ENCODE results near the gene ATG101. TPM values are rescaled to one million over a fixed set of nuclear protein-coding genes. Genes with fewer than 3 reads are reported as not detected.

Gene ATG101
- total RNA-seq, 1 donor from 2014 or later, result 19.8 TPM

GRCh38 chr12:52055731-52056711 is 13.8 kb upstream of the ATG101 start:
- H3F3A ChIP-seq (ENCODE audit: low read depth), result peaks cover 12% of the 10 kb centered on the region
- TF ChIP-seq EZH2phosphoT487 (IDR thresholded peaks at IDR 0.05) (no peak), EZH2 (IDR thresholded peaks at IDR 0.05) (no peak), CTCF (IDR thresholded peaks at IDR 0.05) (no peak)
- peaks cover 9% of the 10 kb centered on the region for H3K4me1 Mint-ChIP-seq
- no peak overlapping the region for H3K27ac Mint-ChIP-seq
- H3K36me3 ChIP-seq, result no peaks in the 10 kb centered on the region
- H3K27ac ChIP-seq, result no peak overlapping the region
- peaks cover 18% of the 10 kb centered on the region for H3K27me3 ChIP-seq
- no peaks in the 10 kb centered on the region for H3K9me3 Mint-ChIP-seq
- H3K79me2 ChIP-seq (ENCODE audit: low read depth), result no peaks in the 10 kb centered on the region
- no peak overlapping the region for H3K4me3 Mint-ChIP-seq
- H3K4me1 ChIP-seq, result peaks cover 8% of the 10 kb centered on the region
- H3K9ac ChIP-seq, result no peak overlapping the region
- no peak overlapping the region for H3K4me3 ChIP-seq
- peaks cover 7% of the 10 kb centered on the region for H3K27me3 Mint-ChIP-seq (ENCODE audit: insufficient read depth, low read depth)
- H3K9me3 ChIP-seq (ENCODE audit: low read depth), result no peaks in the 10 kb centered on the region
- peaks cover 3% of the 10 kb centered on the region for H3K36me3 Mint-ChIP-seq
- H2AFZ ChIP-seq (replicated peaks), result no peak overlapping the region
- peaks cover 15% of the 10 kb centered on the region for H4K20me1 ChIP-seq (ENCODE audit: low read depth)
- no peak overlapping the region for H3K4me2 ChIP-seq
- DNase-seq (ENCODE audit: low spot score), result no peak

- H3K27me3 ChIP-seq, result peaks cover 8% of the 10 kb centered on the region
- no peak overlapping the region for H3K4me3 Mint-ChIP-seq
- TF ChIP-seq EZH2 (IDR thresholded peaks at IDR 0.05) (no peak), CTCF (IDR thresholded peaks at IDR 0.05) (no peak), EZH2phosphoT487 (IDR thresholded peaks at IDR 0.05) (no peak)
Observed at GRCh38 chr12:52056801-52057637, 12.8 kb upstream of the ATG101 start.

GRCh38 chr12:52057638-52058576 is 11.9 kb upstream of the ATG101 start:
- no peaks in the 10 kb centered on the region for H3K4me1 Mint-ChIP-seq
- Histone ChIP-seq H2AFZ (replicated peaks) (no peak overlapping the region), H3K4me1 (peaks cover 9% of the 10 kb centered on the region), H3F3A (ENCODE audit: low read depth) (no peaks in the 10 kb centered on the region), H3K27ac (no peak overlapping the region), H3K4me2 (no peak overlapping the region), H4K20me1 (ENCODE audit: low read depth) (peaks cover 3% of the 10 kb centered on the region), H3K79me2 (ENCODE audit: low read depth) (no peaks in the 10 kb centered on the region), H3K4me3 (no peak overlapping the region), H3K9me3 (ENCODE audit: low read depth) (no peaks in the 10 kb centered on the region), H3K9ac (no peak overlapping the region), H3K27me3 (no peaks in the 10 kb centered on the region), H3K36me3 (no peaks in the 10 kb centered on the region)
- TF ChIP-seq CTCF (IDR thresholded peaks at IDR 0.05), result no peak
- no peak for TF ChIP-seq EZH2phosphoT487 (IDR thresholded peaks at IDR 0.05)
- TF ChIP-seq EZH2 (IDR thresholded peaks at IDR 0.05), result no peak
- H3K36me3 Mint-ChIP-seq, result peaks cover 3% of the 10 kb centered on the region
- no peak overlapping the region for H3K4me3 Mint-ChIP-seq
- no peak for DNase-seq (ENCODE audit: low spot score)
- H3K9me3 Mint-ChIP-seq, result no peaks in the 10 kb centered on the region
- H3K27me3 Mint-ChIP-seq (ENCODE audit: insufficient read depth, low read depth), result peaks cover 2% of the 10 kb centered on the region
- no peak overlapping the region for H3K27ac Mint-ChIP-seq

More at GRCh38 chr12:52056801-52057637, 12.8 kb upstream of the ATG101 start:
- Histone ChIP-seq H3K79me2 (ENCODE audit: low read depth) (no peaks in the 10 kb centered on the region), H3K4me3 (no peak overlapping the region), H2AFZ (replicated peaks) (no peak overlapping the region), H3K9me3 (ENCODE audit: low read depth) (no peaks in the 10 kb centered on the region), H3K4me1 (peaks cover 10% of the 10 kb centered on the region), H4K20me1 (ENCODE audit: low read depth) (peaks cover 9% of the 10 kb centered on the region), H3F3A (ENCODE audit: low read depth) (peaks cover 3% of the 10 kb centered on the region), H3K36me3 (no peaks in the 10 kb centered on the region), H3K27ac (no peak overlapping the region), H3K4me2 (no peak overlapping the region), H3K9ac (no peak overlapping the region)
- peaks cover 2% of the 10 kb centered on the region for H3K4me1 Mint-ChIP-seq
- H3K9me3 Mint-ChIP-seq, result no peaks in the 10 kb centered on the region
- peaks cover 3% of the 10 kb centered on the region for H3K36me3 Mint-ChIP-seq
- no peak overlapping the region for H3K27ac Mint-ChIP-seq
- no peak for DNase-seq (ENCODE audit: low spot score)
- H3K27me3 Mint-ChIP-seq (ENCODE audit: insufficient read depth, low read depth), result peaks cover 5% of the 10 kb centered on the region

Measured in neural progenitor cell (in vitro differentiated cells).